ENCODE data around the gene PIGH.

Gene PIGH
- 20.5 to 29.6 (median 20.7) reads per million in 3 donors for total RNA-seq

GRCh38 chr14:67599698-67600561, at the start of gene PIGH:
TSS of gene PIGH (minus strand) at chr14:67600268. CDS start at chr14:67600203, 65 bp downstream.
- Histone ChIP-seq H3K27ac (ENCODE audit: insufficient read depth, low read length, poor library complexity, severe bottlenecking) (peak within 1 kb of the TSS; percentile 65), H3K36me3 (ENCODE audit: control insufficient read depth, insufficient read depth, low read length) (no peaks in the 10 kb centered on the region)
- peak; percentile 89 to 90 (median 89) for DNase-seq

GRCh38 chr14:67646131-67646530, 46.1 kb upstream of the PIGH start:
- Histone ChIP-seq H3K27ac (ENCODE audit: insufficient read depth, low read length, poor library complexity, severe bottlenecking) (no peak overlapping the region), H3K27me3 (replicated peaks; ENCODE audit: control insufficient read depth, insufficient read depth, low read length, poor library complexity, severe bottlenecking) (no peaks in the 10 kb centered on the region), H3K4me1 (ENCODE audit: control insufficient read depth, insufficient read depth, low read length, poor library complexity, severe bottlenecking) (no peaks in the 10 kb centered on the region), H3K4me3 (ENCODE audit: insufficient read depth, low read depth, low read length, poor library complexity, severe bottlenecking) (no peak overlapping the region), H3K9me3 (ENCODE audit: control insufficient read depth, low read length) (no peaks in the 10 kb centered on the region), H3K36me3 (ENCODE audit: control insufficient read depth, insufficient read depth, low read length) (peaks cover 22% of the 10 kb centered on the region)
- no peak for DNase-seq

More at GRCh38 chr14:67599698-67600561, at the start of gene PIGH:
- Histone ChIP-seq H3K4me1 (ENCODE audit: control insufficient read depth, insufficient read depth, low read length, poor library complexity, severe bottlenecking) (peaks cover 16% of the 10 kb centered on the region), H3K4me3 (ENCODE audit: insufficient read depth, low read depth, low read length, poor library complexity, severe bottlenecking) (peak within 1 kb of the TSS; percentile 87), H3K27me3 (replicated peaks; ENCODE audit: control insufficient read depth, insufficient read depth, low read length, poor library complexity, severe bottlenecking) (no peaks in the 10 kb centered on the region), H3K9me3 (ENCODE audit: control insufficient read depth, low read length) (no peaks in the 10 kb centered on the region)

- peaks cover 15% of the 10 kb centered on the region for H3K36me3 ChIP-seq (ENCODE audit: control insufficient read depth, insufficient read depth, low read length)
- no peak for DNase-seq
- H3K4me3 ChIP-seq (ENCODE audit: insufficient read depth, low read depth, low read length, poor library complexity, severe bottlenecking) = no peak overlapping the region
- no peaks in the 10 kb centered on the region for H3K4me1 ChIP-seq (ENCODE audit: control insufficient read depth, insufficient read depth, low read length, poor library complexity, severe bottlenecking)
- H3K27me3 ChIP-seq (replicated peaks; ENCODE audit: control insufficient read depth, insufficient read depth, low read length, poor library complexity, severe bottlenecking) = no peaks in the 10 kb centered on the region
- H3K9me3 ChIP-seq (ENCODE audit: control insufficient read depth, low read length) = no peaks in the 10 kb centered on the region
- H3K27ac ChIP-seq (ENCODE audit: insufficient read depth, low read length, poor library complexity, severe bottlenecking) = no peak overlapping the region
Observed at GRCh38 chr14:67645414-67645813, 45.3 kb upstream of the PIGH start.

- H3K27ac ChIP-seq (ENCODE audit: insufficient read depth, low read length, poor library complexity, severe bottlenecking) = no peak overlapping the region
- no peaks in the 10 kb centered on the region for H3K4me1 ChIP-seq (ENCODE audit: control insufficient read depth, insufficient read depth, low read length, poor library complexity, severe bottlenecking)
- no peak for DNase-seq
- no peaks in the 10 kb centered on the region for H3K9me3 ChIP-seq (ENCODE audit: control insufficient read depth, low read length)
- no peaks in the 10 kb centered on the region for H3K27me3 ChIP-seq (replicated peaks; ENCODE audit: control insufficient read depth, insufficient read depth, low read length, poor library complexity, severe bottlenecking)
- peaks cover 7% of the 10 kb centered on the region for H3K36me3 ChIP-seq (ENCODE audit: control insufficient read depth, insufficient read depth, low read length)
- no peak overlapping the region for H3K4me3 ChIP-seq (ENCODE audit: insufficient read depth, low read depth, low read length, poor library complexity, severe bottlenecking)
Observed at GRCh38 chr14:67644428-67644827, 44.4 kb upstream of the PIGH start.

- H3K4me3 ChIP-seq (ENCODE audit: insufficient read depth, low read depth, low read length, poor library complexity, severe bottlenecking) = no peak overlapping the region
- no peak for DNase-seq
- no peak overlapping the region for H3K27ac ChIP-seq (ENCODE audit: insufficient read depth, low read length, poor library complexity, severe bottlenecking)
- no peaks in the 10 kb centered on the region for H3K9me3 ChIP-seq (ENCODE audit: control insufficient read depth, low read length)
- H3K36me3 ChIP-seq (ENCODE audit: control insufficient read depth, insufficient read depth, low read length) = peaks cover 2% of the 10 kb centered on the region
- H3K27me3 ChIP-seq (replicated peaks; ENCODE audit: control insufficient read depth, insufficient read depth, low read length, poor library complexity, severe bottlenecking) = no peaks in the 10 kb centered on the region
- no peaks in the 10 kb centered on the region for H3K4me1 ChIP-seq (ENCODE audit: control insufficient read depth, insufficient read depth, low read length, poor library complexity, severe bottlenecking)
Observed at GRCh38 chr14:67643713-67644112, 43.6 kb upstream of the PIGH start.

GRCh38 chr14:67641902-67642749, 42.1 kb upstream of the PIGH start:
- H3K27ac ChIP-seq (ENCODE audit: insufficient read depth, low read length, poor library complexity, severe bottlenecking) = no peak overlapping the region
- H3K9me3 ChIP-seq (ENCODE audit: control insufficient read depth, low read length) = no peaks in the 10 kb centered on the region
- DNase-seq = no peak
- no peaks in the 10 kb centered on the region for H3K27me3 ChIP-seq (replicated peaks; ENCODE audit: control insufficient read depth, insufficient read depth, low read length, poor library complexity, severe bottlenecking)
- no peaks in the 10 kb centered on the region for H3K36me3 ChIP-seq (ENCODE audit: control insufficient read depth, insufficient read depth, low read length)
- H3K4me3 ChIP-seq (ENCODE audit: insufficient read depth, low read depth, low read length, poor library complexity, severe bottlenecking) = no peak overlapping the region
- no peaks in the 10 kb centered on the region for H3K4me1 ChIP-seq (ENCODE audit: control insufficient read depth, insufficient read depth, low read length, poor library complexity, severe bottlenecking)

GRCh38 chr14:67641480-67641879, 41.4 kb upstream of the PIGH start:
- no peaks in the 10 kb centered on the region for H3K4me1 ChIP-seq (ENCODE audit: control insufficient read depth, insufficient read depth, low read length, poor library complexity, severe bottlenecking)
- no peaks in the 10 kb centered on the region for H3K27me3 ChIP-seq (replicated peaks; ENCODE audit: control insufficient read depth, insufficient read depth, low read length, poor library complexity, severe bottlenecking)
- H3K9me3 ChIP-seq (ENCODE audit: control insufficient read depth, low read length) = no peaks in the 10 kb centered on the region
- H3K36me3 ChIP-seq (ENCODE audit: control insufficient read depth, insufficient read depth, low read length) = no peaks in the 10 kb centered on the region
- no peak overlapping the region for H3K4me3 ChIP-seq (ENCODE audit: insufficient read depth, low read depth, low read length, poor library complexity, severe bottlenecking)
- DNase-seq = no peak
- no peak overlapping the region for H3K27ac ChIP-seq (ENCODE audit: insufficient read depth, low read length, poor library complexity, severe bottlenecking)

GRCh38 chr14:67638642-67639041, 38.6 kb upstream of the PIGH start:
- H3K36me3 ChIP-seq (ENCODE audit: control insufficient read depth, insufficient read depth, low read length) = no peaks in the 10 kb centered on the region
- H3K4me1 ChIP-seq (ENCODE audit: control insufficient read depth, insufficient read depth, low read length, poor library complexity, severe bottlenecking) = no peaks in the 10 kb centered on the region
- no peak for DNase-seq
- H3K9me3 ChIP-seq (ENCODE audit: control insufficient read depth, low read length) = no peaks in the 10 kb centered on the region
- no peak overlapping the region for H3K27ac ChIP-seq (ENCODE audit: insufficient read depth, low read length, poor library complexity, severe bottlenecking)
- no peak overlapping the region for H3K4me3 ChIP-seq (ENCODE audit: insufficient read depth, low read depth, low read length, poor library complexity, severe bottlenecking)
- H3K27me3 ChIP-seq (replicated peaks; ENCODE audit: control insufficient read depth, insufficient read depth, low read length, poor library complexity, severe bottlenecking) = no peaks in the 10 kb centered on the region

GRCh38 chr14:67636361-67636919, 36.4 kb upstream of the PIGH start:
- H3K27ac ChIP-seq (ENCODE audit: insufficient read depth, low read length, poor library complexity, severe bottlenecking) = no peak overlapping the region
- H3K36me3 ChIP-seq (ENCODE audit: control insufficient read depth, insufficient read depth, low read length) = no peaks in the 10 kb centered on the region
- DNase-seq = no peak
- H3K4me1 ChIP-seq (ENCODE audit: control insufficient read depth, insufficient read depth, low read length, poor library complexity, severe bottlenecking) = no peaks in the 10 kb centered on the region
- H3K9me3 ChIP-seq (ENCODE audit: control insufficient read depth, low read length) = no peaks in the 10 kb centered on the region
- no peak overlapping the region for H3K4me3 ChIP-seq (ENCODE audit: insufficient read depth, low read depth, low read length, poor library complexity, severe bottlenecking)
- no peaks in the 10 kb centered on the region for H3K27me3 ChIP-seq (replicated peaks; ENCODE audit: control insufficient read depth, insufficient read depth, low read length, poor library complexity, severe bottlenecking)
